ENCODE results near the gene PRM3. TPM values are rescaled to one million over a fixed set of nuclear protein-coding genes. Genes with fewer than 3 reads are reported as not detected.

The PRM3 gene
- total RNA-seq = not detected

- DNase-seq (no peak), ATAC-seq (replicated peaks in 1 of 2) (no peak)
- H3K27me3 Mint-ChIP-seq (ENCODE audit: low read depth) = no peaks in the 10 kb centered on the region
Measured at GRCh38 chr16:11272921-11273720, at the start of gene PRM3. Gene PRM3 (minus strand): TSS chr16:11273629. CDS start chr16:11273595, 34 bp downstream.

GRCh38 chr16:11322823-11323222 lies 49.4 kb upstream of the PRM3 start:
- H3K4me3 Mint-ChIP-seq = no peak overlapping the region
- H3K36me3 Mint-ChIP-seq (ENCODE audit: insufficient read depth in 2 of 2) = no peaks in the 10 kb centered on the region
- H3K4me1 Mint-ChIP-seq (ENCODE audit: low read depth) = peaks cover 34% of the 10 kb centered on the region
- H3K27ac Mint-ChIP-seq = no peak overlapping the region
- DNase-seq (no peak), ATAC-seq (replicated peaks in 1 of 2) (no peak)
- H3K9me3 Mint-ChIP-seq = no peaks in the 10 kb centered on the region
- no peaks in the 10 kb centered on the region for H3K27me3 Mint-ChIP-seq (ENCODE audit: low read depth)

More at GRCh38 chr16:11272921-11273720, at the start of gene PRM3:
- H3K4me3 Mint-ChIP-seq = no peak within 1 kb of the TSS
- no peaks in the 10 kb centered on the region for H3K36me3 Mint-ChIP-seq (ENCODE audit: insufficient read depth in 2 of 2)
- H3K4me1 Mint-ChIP-seq (ENCODE audit: low read depth) = no peaks in the 10 kb centered on the region
- H3K9me3 Mint-ChIP-seq = no peaks in the 10 kb centered on the region
- no peak within 1 kb of the TSS for H3K27ac Mint-ChIP-seq

- H3K27me3 Mint-ChIP-seq (ENCODE audit: low read depth) = no peaks in the 10 kb centered on the region
- peaks cover 22% of the 10 kb centered on the region for H3K4me1 Mint-ChIP-seq (ENCODE audit: low read depth)
- ATAC-seq (replicated peaks in 1 of 2) (no peak), DNase-seq (no peak)
- no peaks in the 10 kb centered on the region for H3K9me3 Mint-ChIP-seq
- H3K36me3 Mint-ChIP-seq (ENCODE audit: insufficient read depth in 2 of 2) = no peaks in the 10 kb centered on the region
- H3K27ac Mint-ChIP-seq = no peak overlapping the region
- no peak overlapping the region for H3K4me3 Mint-ChIP-seq
Measured at GRCh38 chr16:11321662-11322061, 48.2 kb upstream of the PRM3 start.

- Mint-ChIP-seq H3K27ac (no peak overlapping the region), H3K9me3 (no peaks in the 10 kb centered on the region), H3K36me3 (ENCODE audit: insufficient read depth in 2 of 2) (no peaks in the 10 kb centered on the region), H3K4me1 (ENCODE audit: low read depth) (peaks cover 7% of the 10 kb centered on the region), H3K4me3 (no peak overlapping the region), H3K27me3 (ENCODE audit: low read depth) (no peaks in the 10 kb centered on the region)
- DNase-seq = no peak
- no peak for ATAC-seq (replicated peaks in 1 of 2)
Measured at GRCh38 chr16:11320170-11320569, 46.7 kb upstream of the PRM3 start.

GRCh38 chr16:11319529-11320146 lies 46.2 kb upstream of the PRM3 start:
- Mint-ChIP-seq H3K27ac (no peak overlapping the region), H3K9me3 (no peaks in the 10 kb centered on the region), H3K4me1 (ENCODE audit: low read depth) (peaks cover 2% of the 10 kb centered on the region), H3K27me3 (ENCODE audit: low read depth) (no peaks in the 10 kb centered on the region), H3K4me3 (no peak overlapping the region), H3K36me3 (ENCODE audit: insufficient read depth in 2 of 2) (no peaks in the 10 kb centered on the region)
- DNase-seq = no peak
- no peak for ATAC-seq (replicated peaks in 1 of 2)

- no peaks in the 10 kb centered on the region for H3K9me3 Mint-ChIP-seq
- H3K27me3 Mint-ChIP-seq (ENCODE audit: low read depth) = no peaks in the 10 kb centered on the region
- peaks cover 5% of the 10 kb centered on the region for H3K4me1 Mint-ChIP-seq (ENCODE audit: low read depth)
- DNase-seq = no peak
- H3K4me3 Mint-ChIP-seq = no peak overlapping the region
- no peak overlapping the region for H3K27ac Mint-ChIP-seq
- H3K36me3 Mint-ChIP-seq (ENCODE audit: insufficient read depth in 2 of 2) = no peaks in the 10 kb centered on the region
- ATAC-seq (replicated peaks in 1 of 2) = no peak
Measured at GRCh38 chr16:11318817-11319216, 45.4 kb upstream of the PRM3 start.

- H3K4me1 Mint-ChIP-seq (ENCODE audit: low read depth) = peaks cover 29% of the 10 kb centered on the region
- H3K4me3 Mint-ChIP-seq = no peak overlapping the region
- H3K9me3 Mint-ChIP-seq = no peaks in the 10 kb centered on the region
- ATAC-seq (replicated peaks in 1 of 2) (no peak), DNase-seq (no peak)
- no peak overlapping the region for H3K27ac Mint-ChIP-seq
- H3K36me3 Mint-ChIP-seq (ENCODE audit: insufficient read depth in 2 of 2) = no peaks in the 10 kb centered on the region
- H3K27me3 Mint-ChIP-seq (ENCODE audit: low read depth) = no peaks in the 10 kb centered on the region
Measured at GRCh38 chr16:11316331-11317015, 43.0 kb upstream of the PRM3 start.

GRCh38 chr16:11315510-11315909 lies 42.1 kb upstream of the PRM3 start:
- Mint-ChIP-seq H3K4me3 (no peak overlapping the region), H3K4me1 (ENCODE audit: low read depth) (peaks cover 38% of the 10 kb centered on the region), H3K36me3 (ENCODE audit: insufficient read depth in 2 of 2) (no peaks in the 10 kb centered on the region), H3K9me3 (no peaks in the 10 kb centered on the region), H3K27me3 (ENCODE audit: low read depth) (no peaks in the 10 kb centered on the region), H3K27ac (no peak overlapping the region)
- ATAC-seq (replicated peaks in 1 of 2) (no peak), DNase-seq (no peak)

- Mint-ChIP-seq H3K36me3 (ENCODE audit: insufficient read depth in 2 of 2) (no peaks in the 10 kb centered on the region), H3K27me3 (ENCODE audit: low read depth) (no peaks in the 10 kb centered on the region), H3K4me1 (ENCODE audit: low read depth) (peaks cover 47% of the 10 kb centered on the region), H3K27ac (no peak overlapping the region), H3K9me3 (no peaks in the 10 kb centered on the region), H3K4me3 (no peak overlapping the region)
- DNase-seq (no peak), ATAC-seq (replicated peaks in 1 of 2) (no peak)
Measured at GRCh38 chr16:11314309-11314894, 41.0 kb upstream of the PRM3 start.

GRCh38 chr16:11313493-11314308 lies 40.3 kb upstream of the PRM3 start:
- Mint-ChIP-seq H3K4me1 (ENCODE audit: low read depth) (peaks cover 47% of the 10 kb centered on the region), H3K27ac (no peak overlapping the region), H3K9me3 (no peaks in the 10 kb centered on the region), H3K27me3 (ENCODE audit: low read depth) (no peaks in the 10 kb centered on the region), H3K36me3 (ENCODE audit: insufficient read depth in 2 of 2) (no peaks in the 10 kb centered on the region), H3K4me3 (no peak overlapping the region)
- no peak for DNase-seq
- no peak for ATAC-seq (replicated peaks in 1 of 2)

- no peaks in the 10 kb centered on the region for H3K27me3 Mint-ChIP-seq (ENCODE audit: low read depth)
- H3K4me3 Mint-ChIP-seq = peak overlapping the region in 1 of 2 donors; percentile 46
- no peaks in the 10 kb centered on the region for H3K9me3 Mint-ChIP-seq
- H3K27ac Mint-ChIP-seq = no peak overlapping the region
- peaks cover 52% of the 10 kb centered on the region for H3K4me1 Mint-ChIP-seq (ENCODE audit: low read depth)
- peak in 1 of 2 donors; percentile 24 for ATAC-seq (replicated peaks in 1 of 2)
- DNase-seq = no peak
- no peaks in the 10 kb centered on the region for H3K36me3 Mint-ChIP-seq (ENCODE audit: insufficient read depth in 2 of 2)
Measured at GRCh38 chr16:11312718-11313492, 39.5 kb upstream of the PRM3 start.

GRCh38 chr16:11310997-11311561 lies 37.6 kb upstream of the PRM3 start:
- Mint-ChIP-seq H3K27me3 (ENCODE audit: low read depth) (no peaks in the 10 kb centered on the region), H3K9me3 (no peaks in the 10 kb centered on the region), H3K4me3 (peak overlapping the region; percentile 61 to 67), H3K36me3 (ENCODE audit: insufficient read depth in 2 of 2) (no peaks in the 10 kb centered on the region), H3K27ac (peak overlapping the region; percentile 86), H3K4me1 (ENCODE audit: low read depth) (peaks cover 62% of the 10 kb centered on the region)
- peak; percentile 34 to 59 for ATAC-seq (replicated peaks in 1 of 2)
- DNase-seq = peak; percentile 60 to 73

Measured in activated T-cell treated with anti-CD3 and anti-CD28 coated beads, Interleukin-2, amount 50 U/mL, for 72 hours (primary cell).